CD14-positive monocyte (primary cell): Measurements from ENCODE around the gene APOO. TPM values are rescaled to one million over a fixed set of nuclear protein-coding genes. Genes with fewer than 3 reads are reported as not detected.
A peak's percentile ranks its signal among the peaks of the same experiment; 100 is the strongest.

ENCODE experiments used
- DNase-seq, 3 donors: peaks; one replicate each; pipeline ENCODE4 v3.0.0-alpha.2; 2011 to 2022
- H2AFZ ChIP-seq: 2 replicates; pipeline ENCODE4 v1.6.0; 2012; ENCODE audit warnings: mild to moderate bottlenecking, low read depth, low read length, inconsistent platforms; ENCODE audit not compliant: insufficient read depth, poor library complexity, severe bottlenecking
- H3K27ac ChIP-seq, 2 donors: 1 replicate in 1 of 2; 2 replicates in 1 of 2; pipeline ENCODE4 v1.5.1; 2012 to 2013; ENCODE audit warnings: low read length in 2 of 2, control low read depth in 1 of 2, inconsistent platforms in 1 of 2, low read depth in 1 of 2, mild to moderate bottlenecking in 1 of 2
- H3K27me3 ChIP-seq, 2 donors: one replicate each; pipeline versions ENCODE4 v1.6.0 to v1.6.1; 2011 to 2013; ENCODE audit warnings: low read length in 2 of 2; ENCODE audit not compliant: control insufficient read depth in 2 of 2, insufficient read depth in 2 of 2
- H3K36me3 ChIP-seq, 2 donors: replicated peaks in 1 of 2; 1 replicate in 1 of 2; 2 replicates in 1 of 2; pipeline versions ENCODE4 v1.5.1 to v1.6.1; 2012 to 2013; ENCODE audit warnings: low read length in 2 of 2, control low read depth in 1 of 2, inconsistent platforms in 1 of 2, mild to moderate bottlenecking in 1 of 2; ENCODE audit not compliant: insufficient read depth in 2 of 2, control insufficient read depth in 1 of 2
- H3K4me1 ChIP-seq, 2 donors: 1 replicate in 1 of 2; 2 replicates in 1 of 2; pipeline versions ENCODE4 v1.5.1 to v1.6.1; 2012 to 2013; ENCODE audit warnings: low read length in 2 of 2, control low read depth in 1 of 2, inconsistent platforms in 1 of 2, mild to moderate bottlenecking in 1 of 2, moderate library complexity in 1 of 2; ENCODE audit not compliant: insufficient read depth in 2 of 2, control insufficient read depth in 1 of 2
- H3K4me2 ChIP-seq: replicated peaks from 2 replicates; pipeline ENCODE3; 2012; ENCODE audit warnings: low read length, moderate library complexity, mild to moderate bottlenecking; ENCODE audit not compliant: poor library complexity, severe bottlenecking; ENCODE audit errors: extremely low read depth
- H3K4me3 ChIP-seq, 3 experiments: fragments of 200-600 bp in 1 of 3; sonication (generic) in 1 of 3; replicated peaks in 1 of 3; 1 replicate in 2 of 3; 2 replicates in 1 of 3; pipeline ENCODE4 v1.5.1; 2011 to 2013; ENCODE audit warnings: low read length in 3 of 3, mild to moderate bottlenecking in 3 of 3, control low read depth in 2 of 3, low read depth in 2 of 3, inconsistent platforms in 1 of 3, moderate library complexity in 1 of 3
- H3K79me2 ChIP-seq: 2 replicates; pipeline ENCODE4 v1.6.0; 2012; ENCODE audit warnings: mild to moderate bottlenecking, control low read depth, inconsistent platforms, low read length, moderate library complexity; ENCODE audit not compliant: insufficient read depth
- H3K9ac ChIP-seq: 2 replicates; pipeline ENCODE4 v1.6.0; 2017; ENCODE audit warnings: low read length, mild to moderate bottlenecking; ENCODE audit not compliant: insufficient read depth, poor library complexity, severe bottlenecking
- H3K9me3 ChIP-seq, 2 donors: replicated peaks in 1 of 2; 1 replicate in 1 of 2; 2 replicates in 1 of 2; pipeline versions ENCODE4 v1.5.1 to v1.6.1; 2012 to 2013; ENCODE audit warnings: low read length in 2 of 2, control low read depth in 1 of 2; ENCODE audit not compliant: control insufficient read depth in 1 of 2, insufficient read depth in 1 of 2
- H4K20me1 ChIP-seq: 2 replicates; pipeline ENCODE4 v1.6.0; 2012; ENCODE audit warnings: mild to moderate bottlenecking, low read length, control low read depth, moderate library complexity; ENCODE audit not compliant: insufficient read depth
- H3K27ac Mint-ChIP-seq, 7 donors: one replicate each; pipeline ENCODE4 v1.8.0; 2020; ENCODE audit warnings: mild to moderate bottlenecking in 7 of 7, mixed read lengths in 7 of 7, moderate library complexity in 6 of 7, inconsistent platforms in 2 of 7
- H3K27me3 Mint-ChIP-seq, 3 donors: one replicate each; pipeline ENCODE4 v1.8.0; 2021 to 2022; ENCODE audit warnings: low read depth in 3 of 3, mild to moderate bottlenecking in 3 of 3, mixed read lengths in 3 of 3, moderate library complexity in 3 of 3, inconsistent platforms in 1 of 3
- H3K36me3 Mint-ChIP-seq, 2 donors: one replicate each; pipeline ENCODE4 v1.8.0; 2020; ENCODE audit warnings: mixed read lengths in 2 of 2, inconsistent platforms in 1 of 2, mild to moderate bottlenecking in 1 of 2
- H3K4me1 Mint-ChIP-seq: one replicate; pipeline ENCODE4 v1.8.0; 2020; ENCODE audit warnings: mild to moderate bottlenecking, mixed read lengths
- H3K4me3 Mint-ChIP-seq, 2 donors: one replicate each; pipeline ENCODE4 v1.8.0; 2020; ENCODE audit warnings: mild to moderate bottlenecking in 2 of 2, mixed read lengths in 2 of 2, moderate library complexity in 1 of 2
- H3K9me3 Mint-ChIP-seq, 7 donors: one replicate each; pipeline ENCODE4 v1.8.0; 2020 to 2022; ENCODE audit warnings: mixed read lengths in 7 of 7, mild to moderate bottlenecking in 6 of 7, moderate library complexity in 6 of 7, inconsistent platforms in 2 of 7
- CTCF ChIP-seq: fragments of 200-600 bp; IDR thresholded peaks from one replicate; pipeline ENCODE4 v1.8.0; 2022; ENCODE audit warnings: antibody characterized with exemption, mild to moderate bottlenecking
- WGBS: methylation state at CpG from one replicate; pipeline ENCODE4 v1.1.5; 2013; ENCODE audit warnings: missing lambda C conversion rate; ENCODE audit not compliant: insufficient coverage; 5-methylcytosine and 5-hydroxymethylcytosine counted together
- intact Hi-C, 2 donors: fragments of 100-400 bp; cut with micrococcal nuclease; formaldehyde crosslinking; loops; one replicate each; pipeline versions ENCODE4 v1.15.0 to v1.15.1; 2023
- polyA plus RNA-seq, 3 donors: library from polyadenylated mRNA; depleted of rRNA in 1 of 3; unstranded in 2 of 3; stranded (reverse) in 1 of 3; fragments of 300-500 nt in 2 of 3; fragments of >200 nt in 1 of 3; fragmentation: Illumina TruSeq in 2 of 3; gene quantifications; 1 replicate in 2 of 3; 2 replicates in 1 of 3; pipeline ENCODE4 v1.2.3, GENCODE V29; 2012 to 2021

APOO gene
- polyA plus RNA-seq, 3 donors = 3.3 to 8.3 (median 4.6) TPM

DNA sequence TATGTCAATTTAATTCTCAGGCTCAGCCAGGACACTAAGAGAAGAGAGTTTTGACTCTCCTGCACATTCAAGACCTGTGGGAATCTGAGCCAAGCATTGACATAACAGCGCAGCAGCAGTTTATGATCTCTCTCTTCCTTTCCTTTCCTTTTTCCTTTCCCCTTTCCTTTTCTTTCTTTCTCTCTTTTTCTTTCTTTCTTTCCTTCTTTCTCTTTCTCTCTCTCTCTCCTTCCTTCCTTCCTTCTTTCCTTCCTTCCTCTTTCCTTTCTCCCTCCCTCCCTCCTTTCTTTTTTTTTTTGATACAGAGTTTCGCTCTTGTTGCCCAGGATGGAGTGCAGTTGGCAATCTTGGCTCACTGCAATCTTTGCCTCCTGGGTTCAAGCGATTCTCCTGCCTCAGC, 103.2 kb downstream of the APOO start:
- no peaks in the 10 kb centered on the region for H3K79me2 ChIP-seq
- H3K36me3 ChIP-seq = no peaks in the 10 kb centered on the region
- H3K27ac ChIP-seq = no peak overlapping the region
- no peaks in the 10 kb centered on the region for H3K36me3 Mint-ChIP-seq
- H3K27ac Mint-ChIP-seq = peak overlapping the region in 2 of 7 donors; percentile 37 to 58
- no peak for DNase-seq
- H3K9me3 Mint-ChIP-seq = peaks cover 0 to 4% (median 0%) of the 10 kb centered on the region in 7 donors
- H2AFZ ChIP-seq = no peak overlapping the region
- H4K20me1 ChIP-seq = no peaks in the 10 kb centered on the region
- peaks cover 32 to 38% of the 10 kb centered on the region in 2 donors for H3K4me1 ChIP-seq
- H3K27me3 Mint-ChIP-seq = peaks cover 0 to 11% (median 0%) of the 10 kb centered on the region in 3 donors
- intact Hi-C loops = loop anchor here in 1 of 2 donors (2.0 kb wide), 1 partner anchor 16 kb away; no protein-coding TSS in a partner anchor
- TF ChIP-seq CTCF = no peak
- H3K27me3 ChIP-seq = no peaks in the 10 kb centered on the region
- H3K9me3 ChIP-seq = no peaks in the 10 kb centered on the region
- H3K4me3 Mint-ChIP-seq = no peak overlapping the region
- no peak overlapping the region for H3K4me3 ChIP-seq
- peaks cover 30% of the 10 kb centered on the region for H3K4me1 Mint-ChIP-seq
- no peak overlapping the region for H3K4me2 ChIP-seq
- WGBS = 100% methylated on average over 1 of the region's 3 CpGs
- H3K9ac ChIP-seq = no peak overlapping the region

DNA sequence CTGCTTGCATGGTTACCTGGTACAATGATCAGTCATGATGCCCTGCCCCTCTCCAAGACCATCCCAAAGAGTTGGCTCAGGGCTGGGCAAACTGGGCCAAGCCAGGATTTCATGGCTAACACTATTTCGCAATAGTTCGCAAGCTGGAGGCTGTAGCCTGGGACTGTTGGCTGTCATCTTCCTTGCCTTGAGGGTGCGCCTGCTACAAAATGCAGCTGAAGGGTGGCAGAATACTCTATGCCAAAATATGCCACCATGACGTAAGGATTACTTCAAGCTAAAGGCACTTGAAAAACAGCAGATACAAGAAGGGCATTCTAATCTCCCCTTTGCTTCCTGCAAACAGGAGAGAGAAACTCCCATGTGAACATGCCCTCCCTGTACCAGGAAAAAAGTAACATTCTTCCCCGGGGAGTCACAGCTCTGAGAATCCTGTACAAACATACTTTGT, 103.8 kb downstream of the APOO start:
- H3K4me3 ChIP-seq = peak overlapping the region in 1 of 3 experiments; percentile 23
- H4K20me1 ChIP-seq = no peaks in the 10 kb centered on the region
- H3K9me3 Mint-ChIP-seq = peaks cover 0 to 4% (median 0%) of the 10 kb centered on the region in 7 donors
- no peak overlapping the region for H3K4me3 Mint-ChIP-seq
- no peak for TF ChIP-seq CTCF
- H3K36me3 ChIP-seq = no peaks in the 10 kb centered on the region
- WGBS = no CpG with 5 or more reads among the region's 5 CpGs
- H3K27ac Mint-ChIP-seq = peak overlapping the region in 4 of 7 donors; percentile 45 to 78 (median 50)
- peaks cover 32 to 38% of the 10 kb centered on the region in 2 donors for H3K4me1 ChIP-seq
- peaks cover 0 to 12% (median 0%) of the 10 kb centered on the region in 3 donors for H3K27me3 Mint-ChIP-seq
- no peaks in the 10 kb centered on the region for H3K9me3 ChIP-seq
- no peaks in the 10 kb centered on the region for H3K36me3 Mint-ChIP-seq
- no peaks in the 10 kb centered on the region for H3K79me2 ChIP-seq
- peak in 1 of 3 donors; percentile 25 for DNase-seq
- no peaks in the 10 kb centered on the region for H3K27me3 ChIP-seq
- no peak overlapping the region for H3K9ac ChIP-seq
- H3K4me1 Mint-ChIP-seq = peaks cover 32% of the 10 kb centered on the region
- no peak overlapping the region for H2AFZ ChIP-seq
- intact Hi-C loops = loop anchor here in 1 of 2 donors (2.0 kb wide), 1 partner anchor 15 kb away; no protein-coding TSS in a partner anchor
- no peak overlapping the region for H3K27ac ChIP-seq
- H3K4me2 ChIP-seq = no peak overlapping the region
